GM10248 (cell line): ENCODE measurements around the gene ASAP2.

ENCODE experiments used
- CTCF ChIA-PET: fragments of 300-600 bp; sonication (Branson Sonifier 250); formaldehyde crosslinking; extraction: SDS; loops from one replicate; lab custom pipeline; 2021; ENCODE audit warnings: antibody characterized with exemption; lab: Yijun Ruan, JAX
- POLR2A ChIA-PET: fragments of 350-650 bp; sonication (Branson Sonifier 250); formaldehyde crosslinking; extraction: SDS; loops from one replicate; lab custom pipeline; 2020; ENCODE audit warnings: antibody characterized with exemption; lab: Yijun Ruan, JAX
- DNase-seq: peaks from one replicate; pipeline ENCODE4 v3.0.0; 2012; ENCODE audit errors: extremely low spot score
- TF ChIP-seq, protein P1 (sequence below): IDR thresholded peaks from 2 replicates; pipeline ENCODE4 v1.5.1; 2012; ENCODE audit warnings: mild to moderate bottlenecking, low read depth; ENCODE audit errors: extremely low read depth, missing control alignments, control extremely low read depth

The ASAP2 gene

DNA sequence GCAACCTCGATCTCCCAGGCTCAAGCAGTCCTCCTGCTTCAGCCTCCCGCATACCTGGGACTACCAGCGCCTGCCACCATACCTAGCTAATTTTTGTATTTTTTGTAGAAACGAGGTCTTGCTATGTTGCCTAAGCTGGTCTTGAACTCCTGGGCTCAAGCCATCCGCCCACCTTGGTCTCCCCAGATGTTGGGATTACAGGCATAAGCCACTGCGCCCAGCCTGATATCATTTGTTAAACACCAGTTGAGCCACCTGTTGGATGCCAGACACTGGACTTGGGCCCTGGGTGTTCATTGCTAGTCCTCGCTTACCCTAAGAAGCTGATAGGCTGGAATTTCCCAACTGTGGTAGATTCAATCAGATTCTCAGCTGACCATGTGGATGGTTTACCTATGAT lies 136.9 kb downstream of the ASAP2 start:
- ChIA-PET POLR2A (no interaction called here), CTCF (no interaction called here)
- TF ChIP-seq, protein P1, sequence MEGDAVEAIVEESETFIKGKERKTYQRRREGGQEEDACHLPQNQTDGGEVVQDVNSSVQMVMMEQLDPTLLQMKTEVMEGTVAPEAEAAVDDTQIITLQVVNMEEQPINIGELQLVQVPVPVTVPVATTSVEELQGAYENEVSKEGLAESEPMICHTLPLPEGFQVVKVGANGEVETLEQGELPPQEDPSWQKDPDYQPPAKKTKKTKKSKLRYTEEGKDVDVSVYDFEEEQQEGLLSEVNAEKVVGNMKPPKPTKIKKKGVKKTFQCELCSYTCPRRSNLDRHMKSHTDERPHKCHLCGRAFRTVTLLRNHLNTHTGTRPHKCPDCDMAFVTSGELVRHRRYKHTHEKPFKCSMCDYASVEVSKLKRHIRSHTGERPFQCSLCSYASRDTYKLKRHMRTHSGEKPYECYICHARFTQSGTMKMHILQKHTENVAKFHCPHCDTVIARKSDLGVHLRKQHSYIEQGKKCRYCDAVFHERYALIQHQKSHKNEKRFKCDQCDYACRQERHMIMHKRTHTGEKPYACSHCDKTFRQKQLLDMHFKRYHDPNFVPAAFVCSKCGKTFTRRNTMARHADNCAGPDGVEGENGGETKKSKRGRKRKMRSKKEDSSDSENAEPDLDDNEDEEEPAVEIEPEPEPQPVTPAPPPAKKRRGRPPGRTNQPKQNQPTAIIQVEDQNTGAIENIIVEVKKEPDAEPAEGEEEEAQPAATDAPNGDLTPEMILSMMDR: no peak
- no peak for DNase-seq

DNA sequence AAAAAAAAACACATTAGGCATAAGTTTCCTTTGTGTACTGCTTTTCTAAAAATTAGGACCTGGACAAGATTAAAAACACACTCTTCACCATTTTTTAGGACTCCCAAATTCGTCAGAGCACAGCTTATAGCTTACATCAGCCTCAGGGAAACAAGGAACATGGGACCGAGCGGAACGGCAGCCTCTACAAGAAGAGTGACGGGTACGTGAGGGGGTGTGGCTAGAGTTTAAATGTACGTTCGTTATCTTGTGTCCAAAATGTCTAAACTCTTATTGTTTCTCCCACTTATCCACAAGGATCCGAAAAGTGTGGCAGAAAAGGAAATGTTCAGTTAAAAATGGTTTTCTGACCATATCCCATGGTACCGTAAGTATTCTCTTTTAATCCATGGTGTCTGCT lies 137.8 kb downstream of the ASAP2 start:
- no peak for DNase-seq
- TF ChIP-seq, protein P1: no peak
- POLR2A ChIA-PET: no interaction called here
- CTCF ChIA-PET: no interaction called here

DNA sequence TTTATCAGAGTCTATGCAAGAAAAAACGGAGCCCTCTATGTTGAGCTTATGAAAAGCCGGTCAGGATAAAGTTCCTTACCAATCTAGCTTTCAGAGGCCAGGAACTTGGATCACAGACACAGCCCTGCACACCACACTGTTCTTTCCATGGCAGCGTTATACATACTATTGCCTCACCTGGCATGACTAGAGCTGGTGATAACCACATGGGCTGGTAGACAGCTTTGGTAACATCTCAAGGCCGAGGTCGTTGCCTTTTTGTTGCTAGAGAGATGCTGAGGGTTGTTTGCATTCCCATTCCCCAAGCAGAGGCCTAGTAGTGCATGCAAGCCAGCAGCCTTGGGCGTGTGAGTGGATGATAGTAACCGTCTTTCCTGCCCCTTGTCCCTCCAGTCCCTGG lies 138.7 kb downstream of the ASAP2 start:
- TF ChIP-seq, protein P1: no peak
- no peak for DNase-seq
- CTCF ChIA-PET: no interaction called here
- POLR2A ChIA-PET: no interaction called here

GRCh38 chr2:9345997-9346396 lies 139.4 kb downstream of the ASAP2 start:
- DNase-seq: no peak
- TF ChIP-seq, protein P1: no peak
- ChIA-PET POLR2A (no interaction called here), CTCF (no interaction called here)

- TF ChIP-seq, protein P1: no peak
- POLR2A ChIA-PET: interaction anchor here (0.7 kb wide), 1 partner anchor 11 kb away, joined by 3 read pairs; no protein-coding TSS in a partner anchor
- CTCF ChIA-PET: interaction anchor here (1.5 to 2.3 kb wide), 2 partner anchors 9 to 19 kb away, joined by 3 to 5 read pairs; no protein-coding TSS in a partner anchor
- no peak for DNase-seq
These were observed 140.3 kb downstream of the ASAP2 start for GRCh38 chr2:9346885-9347284.

GRCh38 chr2:9347411-9347881 lies 140.8 kb downstream of the ASAP2 start:
- no peak for DNase-seq
- CTCF ChIA-PET: interaction anchor here (1.5 to 2.3 kb wide), 2 partner anchors 9 to 18 kb away, joined by 3 to 5 read pairs; no protein-coding TSS in a partner anchor
- POLR2A ChIA-PET: interaction anchor here (0.7 kb wide), 1 partner anchor 11 kb away, joined by 3 read pairs; no protein-coding TSS in a partner anchor
- TF ChIP-seq, protein P1: no peak
